NCI-H187 treated with DMSO at 0.1 percent for 48 hours (cell line): ENCODE data around the gene RPS6KC1.
"Not testable (repeated sequence)": the region's sequence is repeated elsewhere in the genome, so short reads cannot be mapped to it uniquely, and the experiment has no call there.

Experiments used
- DNase-seq: peaks from one replicate; lab custom pipeline; 2025; lab: John Stamatoyannopoulos, UW

RPS6KC1 gene

GRCh38 chr1:213051127-213051880 lies at the start of gene RPS6KC1:
Gene RPS6KC1, plus strand, starts transcription at chr1:213051241. Its CDS starts 164 bp downstream, at chr1:213051405.
- no peak for DNase-seq

- no peak for DNase-seq
Measured at GRCh38 chr1:213003256-213003655, 47.8 kb upstream of the RPS6KC1 start.

GRCh38 chr1:213008564-213008963 lies 42.5 kb upstream of the RPS6KC1 start:
- DNase-seq = no peak

GRCh38 chr1:213014642-213015041 lies 36.4 kb upstream of the RPS6KC1 start:
- DNase-seq = no peak

GRCh38 chr1:213015099-213016050 lies 35.7 kb upstream of the RPS6KC1 start, which contains the start of gene ANGEL2:
Gene ANGEL2, minus strand, starts transcription at chr1:213015867. Its CDS starts 196 bp downstream, at chr1:213015671.
- DNase-seq = peak; percentile 64

- DNase-seq = no peak
Measured at GRCh38 chr1:213017447-213018273, 33.4 kb upstream of the RPS6KC1 start.

- no peak for DNase-seq
Measured at GRCh38 chr1:213019450-213019849, 31.6 kb upstream of the RPS6KC1 start.

GRCh38 chr1:213020016-213020415 lies 31.0 kb upstream of the RPS6KC1 start:
- DNase-seq = no peak

- not testable (repeated sequence) for DNase-seq
Measured at GRCh38 chr1:213027024-213027423, 24.0 kb upstream of the RPS6KC1 start.

- DNase-seq = no peak
Measured at GRCh38 chr1:213032651-213033050, 18.4 kb upstream of the RPS6KC1 start.

GRCh38 chr1:213034713-213035112 lies 16.3 kb upstream of the RPS6KC1 start:
- DNase-seq = no peak

- no peak for DNase-seq
Measured at GRCh38 chr1:213035573-213035972, 15.5 kb upstream of the RPS6KC1 start.

GRCh38 chr1:213041443-213041842 lies 9.6 kb upstream of the RPS6KC1 start:
- no peak for DNase-seq

GRCh38 chr1:213045321-213046226 lies 5.5 kb upstream of the RPS6KC1 start:
- peak; percentile 30 for DNase-seq

GRCh38 chr1:213049232-213049631 lies 1.8 kb upstream of the RPS6KC1 start:
- DNase-seq = no peak

GRCh38 chr1:213050745-213051126 lies 305 bp upstream of the RPS6KC1 start:
- DNase-seq = no peak

- no peak for DNase-seq
Measured at GRCh38 chr1:213051881-213052202, 801 bp downstream of the RPS6KC1 start.

- no peak for DNase-seq
Measured at GRCh38 chr1:213053455-213053854, 2.4 kb downstream of the RPS6KC1 start.

GRCh38 chr1:213054142-213054541 lies 3.1 kb downstream of the RPS6KC1 start:
- DNase-seq = no peak

GRCh38 chr1:213054733-213055591 lies 3.9 kb downstream of the RPS6KC1 start:
- DNase-seq = no peak
